Ishikawa (cell line): Measurements from ENCODE around the gene ZBTB20.

ENCODE experiments used
- EP300 ChIP-seq: IDR thresholded peaks from 2 replicates; pipeline ENCODE4 v1.6.1; 2012; ENCODE audit warnings: borderline replicate concordance
- FOXM1 ChIP-seq: IDR thresholded peaks from 2 replicates; pipeline ENCODE4 v1.6.1; 2012; ENCODE audit warnings: low read depth, borderline replicate concordance
- RAD21 ChIP-seq: IDR thresholded peaks from 2 replicates; pipeline ENCODE4 v1.6.1; 2012; ENCODE audit warnings: low read depth

DNA sequence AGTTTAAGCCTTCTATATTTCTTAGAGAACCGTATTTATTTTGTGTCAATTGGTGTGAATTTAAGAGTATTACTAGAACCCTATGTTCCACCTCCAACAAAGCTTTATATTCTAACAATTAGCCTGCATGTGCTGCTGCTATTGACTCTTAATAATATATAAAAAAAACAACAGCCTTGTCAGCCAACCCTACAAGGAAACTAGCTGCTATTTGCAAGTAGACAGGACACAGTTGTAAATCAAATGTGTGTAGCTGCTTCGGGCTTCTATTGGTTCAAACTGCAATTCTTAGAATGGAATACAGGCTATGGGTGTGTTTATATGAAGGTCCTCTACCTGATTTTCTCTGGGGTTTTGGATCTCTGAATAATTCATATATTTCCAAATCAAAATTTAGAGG, 60.7 kb downstream of the ZBTB20 start:
- TF ChIP-seq RAD21 (no peak), EP300 (no peak), FOXM1 (no peak)
